Keratinocyte (primary cell): Measurements from ENCODE around the gene NEK10.

Experiments used
- EZH2 ChIP-seq: IDR thresholded peaks from one replicate; pipeline ENCODE4 v1.6.1; 2012; ENCODE audit warnings: inconsistent platforms, mild to moderate bottlenecking, low read length, moderate library complexity
- TF ChIP-seq, protein P1 (sequence below), 3 experiments: IDR thresholded peaks in 1 of 3; conservative IDR thresholded peaks in 1 of 3; optimal IDR thresholded peaks in 1 of 3; 2 replicates in 2 of 3; 3 replicates in 1 of 3; pipeline versions ENCODE3 to v1.5.1; 2011; ENCODE audit warnings: low read length in 3 of 3, mild to moderate bottlenecking in 3 of 3, moderate library complexity in 2 of 3, control low read depth in 1 of 3, inconsistent platforms in 1 of 3; ENCODE audit not compliant: insufficient read depth in 2 of 3; ENCODE audit errors: extremely low read depth in 1 of 3

GRCh38 chr3:27357665-27358258 is 11.4 kb downstream of the NEK10 start:
- TF ChIP-seq, protein P1, sequence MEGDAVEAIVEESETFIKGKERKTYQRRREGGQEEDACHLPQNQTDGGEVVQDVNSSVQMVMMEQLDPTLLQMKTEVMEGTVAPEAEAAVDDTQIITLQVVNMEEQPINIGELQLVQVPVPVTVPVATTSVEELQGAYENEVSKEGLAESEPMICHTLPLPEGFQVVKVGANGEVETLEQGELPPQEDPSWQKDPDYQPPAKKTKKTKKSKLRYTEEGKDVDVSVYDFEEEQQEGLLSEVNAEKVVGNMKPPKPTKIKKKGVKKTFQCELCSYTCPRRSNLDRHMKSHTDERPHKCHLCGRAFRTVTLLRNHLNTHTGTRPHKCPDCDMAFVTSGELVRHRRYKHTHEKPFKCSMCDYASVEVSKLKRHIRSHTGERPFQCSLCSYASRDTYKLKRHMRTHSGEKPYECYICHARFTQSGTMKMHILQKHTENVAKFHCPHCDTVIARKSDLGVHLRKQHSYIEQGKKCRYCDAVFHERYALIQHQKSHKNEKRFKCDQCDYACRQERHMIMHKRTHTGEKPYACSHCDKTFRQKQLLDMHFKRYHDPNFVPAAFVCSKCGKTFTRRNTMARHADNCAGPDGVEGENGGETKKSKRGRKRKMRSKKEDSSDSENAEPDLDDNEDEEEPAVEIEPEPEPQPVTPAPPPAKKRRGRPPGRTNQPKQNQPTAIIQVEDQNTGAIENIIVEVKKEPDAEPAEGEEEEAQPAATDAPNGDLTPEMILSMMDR (optimal IDR thresholded peaks at IDR 0.05 in 1 of 3, IDR thresholded peaks at IDR 0.05 in 1 of 3, conservative IDR thresholded peaks at IDR 0.05 in 1 of 3; ENCODE audit: extremely low read depth in 1 of 3, insufficient read depth in 2 of 3, low read length in 3 of 3) = peak; percentile 67 to 77 (median 69)
- TF ChIP-seq EZH2 = no peak
